ENCODE results near the gene NEURL3.

NEURL3 gene

DNA sequence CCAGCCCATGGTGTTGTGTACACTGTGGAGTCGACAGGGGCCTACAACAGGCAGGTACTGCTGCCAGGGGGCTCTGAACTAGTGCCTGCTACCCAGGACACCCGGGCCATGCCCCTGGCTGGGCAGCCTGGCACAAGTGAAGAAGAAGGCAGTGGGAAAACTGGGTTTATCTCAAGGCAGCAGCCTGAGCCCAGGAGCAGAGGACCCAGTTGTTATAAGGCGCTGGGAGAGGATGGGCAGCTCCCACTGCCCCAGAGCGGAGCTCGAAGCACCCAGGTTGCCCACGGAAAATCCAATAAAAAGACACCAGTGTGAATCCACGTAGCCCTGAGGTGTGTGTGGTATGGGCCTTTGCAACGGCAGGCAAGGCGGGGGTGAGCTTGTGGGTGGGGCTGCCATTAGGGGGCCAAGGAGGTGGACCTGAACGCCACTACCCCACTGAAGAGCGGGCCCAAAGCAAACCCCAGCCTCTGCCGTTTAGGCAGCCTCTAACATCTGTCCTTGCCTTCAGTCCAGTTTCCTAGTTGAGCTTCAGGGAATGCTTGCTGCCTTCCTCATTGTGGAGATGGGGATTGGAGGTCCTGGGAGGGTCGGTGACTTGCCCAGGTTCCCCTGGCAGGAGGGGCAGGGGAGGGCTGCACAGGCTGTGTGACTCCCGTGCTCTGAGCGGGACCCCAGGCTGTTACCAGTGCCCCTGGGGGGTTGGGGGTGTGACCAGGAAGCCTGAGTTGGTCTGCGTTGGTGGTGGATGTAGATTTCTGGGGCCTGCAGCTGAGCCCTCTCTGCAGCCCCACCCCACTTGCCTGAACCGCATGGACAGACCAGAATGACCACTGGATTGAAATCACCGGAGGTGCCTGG is 47.4 kb upstream of the NEURL3 start:
- Histone ChIP-seq H3K27ac (replicated peaks) (no peak overlapping the region), H3K27me3 (ENCODE audit: insufficient read depth, poor library complexity, severe bottlenecking) (no peaks in the 10 kb centered on the region), H3K4me3 (replicated peaks; ENCODE audit: insufficient read depth, low read length) (no peak overlapping the region)
- peak; percentile 37; the same call in 1 of the 2 replicates for TF ChIP-seq POLR2AphosphoS5 (IDR thresholded peaks at IDR 0.05; ENCODE audit: low read depth)
- TF ChIP-seq CTCF (IDR thresholded peaks at IDR 0.05; ENCODE audit: insufficient read depth, low read length), result no peak
- no peak for DNase-seq (ENCODE audit: low read depth in 1 of 2, low spot score in 1 of 2)

GRCh38 chr2:96551605-96552314 is 46.6 kb upstream of the NEURL3 start:
- H3K4me3 ChIP-seq (replicated peaks; ENCODE audit: insufficient read depth, low read length), result no peak overlapping the region
- no peak for DNase-seq (ENCODE audit: low read depth in 1 of 2, low spot score in 1 of 2)
- no peaks in the 10 kb centered on the region for H3K27me3 ChIP-seq (ENCODE audit: insufficient read depth, poor library complexity, severe bottlenecking)
- H3K27ac ChIP-seq (replicated peaks), result no peak overlapping the region
- TF ChIP-seq POLR2AphosphoS5 (IDR thresholded peaks at IDR 0.05; ENCODE audit: low read depth) (no peak), SPI1 (IDR thresholded peaks at IDR 0.05; ENCODE audit: borderline replicate concordance, low read depth) (no peak), GABPA (IDR thresholded peaks at IDR 0.05; ENCODE audit: low read depth) (no peak), CTCF (IDR thresholded peaks at IDR 0.05; ENCODE audit: insufficient read depth, low read length) (no peak)
- TF ChIP-seq, protein P1, sequence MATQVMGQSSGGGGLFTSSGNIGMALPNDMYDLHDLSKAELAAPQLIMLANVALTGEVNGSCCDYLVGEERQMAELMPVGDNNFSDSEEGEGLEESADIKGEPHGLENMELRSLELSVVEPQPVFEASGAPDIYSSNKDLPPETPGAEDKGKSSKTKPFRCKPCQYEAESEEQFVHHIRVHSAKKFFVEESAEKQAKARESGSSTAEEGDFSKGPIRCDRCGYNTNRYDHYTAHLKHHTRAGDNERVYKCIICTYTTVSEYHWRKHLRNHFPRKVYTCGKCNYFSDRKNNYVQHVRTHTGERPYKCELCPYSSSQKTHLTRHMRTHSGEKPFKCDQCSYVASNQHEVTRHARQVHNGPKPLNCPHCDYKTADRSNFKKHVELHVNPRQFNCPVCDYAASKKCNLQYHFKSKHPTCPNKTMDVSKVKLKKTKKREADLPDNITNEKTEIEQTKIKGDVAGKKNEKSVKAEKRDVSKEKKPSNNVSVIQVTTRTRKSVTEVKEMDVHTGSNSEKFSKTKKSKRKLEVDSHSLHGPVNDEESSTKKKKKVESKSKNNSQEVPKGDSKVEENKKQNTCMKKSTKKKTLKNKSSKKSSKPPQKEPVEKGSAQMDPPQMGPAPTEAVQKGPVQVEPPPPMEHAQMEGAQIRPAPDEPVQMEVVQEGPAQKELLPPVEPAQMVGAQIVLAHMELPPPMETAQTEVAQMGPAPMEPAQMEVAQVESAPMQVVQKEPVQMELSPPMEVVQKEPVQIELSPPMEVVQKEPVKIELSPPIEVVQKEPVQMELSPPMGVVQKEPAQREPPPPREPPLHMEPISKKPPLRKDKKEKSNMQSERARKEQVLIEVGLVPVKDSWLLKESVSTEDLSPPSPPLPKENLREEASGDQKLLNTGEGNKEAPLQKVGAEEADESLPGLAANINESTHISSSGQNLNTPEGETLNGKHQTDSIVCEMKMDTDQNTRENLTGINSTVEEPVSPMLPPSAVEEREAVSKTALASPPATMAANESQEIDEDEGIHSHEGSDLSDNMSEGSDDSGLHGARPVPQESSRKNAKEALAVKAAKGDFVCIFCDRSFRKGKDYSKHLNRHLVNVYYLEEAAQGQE (IDR thresholded peaks at IDR 0.05; ENCODE audit: insufficient replicate concordance, low read depth), result no peak

DNA sequence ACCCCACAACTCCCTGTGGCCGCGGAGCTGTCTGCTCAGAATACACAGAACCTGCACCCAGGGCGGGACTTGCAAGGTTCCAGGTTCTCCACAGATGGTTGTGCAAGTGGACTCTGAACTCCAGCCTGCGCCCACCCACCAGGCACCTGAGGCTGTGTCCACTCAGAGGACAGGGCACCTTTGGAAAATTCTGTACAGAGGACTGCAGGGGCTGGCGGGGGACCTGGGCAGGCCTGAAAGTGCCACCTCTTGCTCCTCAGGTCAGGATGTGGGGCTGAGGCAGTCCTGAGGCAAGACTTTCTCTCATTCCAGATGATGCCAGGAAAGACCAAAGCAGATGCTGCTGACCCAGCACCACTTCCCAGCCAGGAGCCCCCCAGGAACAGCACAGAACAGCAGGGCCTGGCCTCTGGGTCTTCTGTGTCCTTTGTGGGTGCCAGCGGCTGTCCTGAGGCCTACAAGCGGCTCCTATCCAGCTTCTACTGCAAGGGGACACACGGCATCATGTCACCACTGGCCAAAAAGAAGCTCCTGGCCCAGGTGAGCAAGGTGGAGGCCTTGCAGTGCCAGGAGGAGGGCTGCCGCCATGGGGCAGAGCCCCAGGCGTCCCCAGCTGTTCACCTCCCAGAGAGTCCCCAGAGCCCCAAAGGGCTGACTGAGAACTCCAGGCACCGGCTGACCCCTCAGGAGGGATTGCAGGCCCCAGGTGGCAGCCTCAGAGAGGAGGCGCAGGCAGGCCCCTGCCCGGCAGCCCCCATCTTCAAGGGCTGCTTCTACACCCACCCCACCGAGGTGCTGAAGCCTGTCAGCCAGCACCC is 45.8 kb upstream of the NEURL3 start:
- TF ChIP-seq GABPA (IDR thresholded peaks at IDR 0.05; ENCODE audit: low read depth) (no peak), CTCF (IDR thresholded peaks at IDR 0.05; ENCODE audit: insufficient read depth, low read length) (no peak), SPI1 (IDR thresholded peaks at IDR 0.05; ENCODE audit: borderline replicate concordance, low read depth) (no peak), POLR2AphosphoS5 (IDR thresholded peaks at IDR 0.05; ENCODE audit: low read depth) (no peak)
- TF ChIP-seq, protein P1 (IDR thresholded peaks at IDR 0.05; ENCODE audit: insufficient replicate concordance, low read depth), result no peak
- no peak overlapping the region for H3K27ac ChIP-seq (replicated peaks)
- DNase-seq (ENCODE audit: low read depth in 1 of 2, low spot score in 1 of 2), result no peak
- no peaks in the 10 kb centered on the region for H3K27me3 ChIP-seq (ENCODE audit: insufficient read depth, poor library complexity, severe bottlenecking)
- no peak overlapping the region for H3K4me3 ChIP-seq (replicated peaks; ENCODE audit: insufficient read depth, low read length)

Measured in HL-60 (cell line).